ENCODE data around the gene HNRNPL. TPM values are rescaled to one million over a fixed set of nuclear protein-coding genes. Genes with fewer than 3 reads are reported as not detected.
"Not testable (repeated sequence)": the region's sequence is repeated elsewhere in the genome, so short reads cannot be mapped to it uniquely, and the experiment has no call there.

The HNRNPL gene
- total RNA-seq, 4 donors from 2014 or later, result 138 to 180 (median 169) TPM

DNA sequence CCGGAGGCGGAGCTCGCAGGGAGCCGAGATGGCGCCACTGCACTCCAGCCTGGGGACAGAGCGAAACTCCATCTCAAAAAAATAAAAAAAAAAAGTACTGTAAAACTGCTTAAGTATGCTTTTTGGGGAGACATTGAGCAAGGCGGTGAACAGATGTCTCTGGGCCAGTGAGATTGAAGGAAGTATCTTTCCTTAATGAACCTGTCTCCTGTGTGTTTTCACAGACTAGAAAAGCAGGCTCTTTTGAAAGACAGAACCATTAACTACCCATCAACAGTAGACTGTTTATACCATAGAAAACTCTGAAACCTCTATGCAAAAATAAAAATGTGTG lies 16.7 kb downstream of the HNRNPL start:
- TF ChIP-seq, protein P1, sequence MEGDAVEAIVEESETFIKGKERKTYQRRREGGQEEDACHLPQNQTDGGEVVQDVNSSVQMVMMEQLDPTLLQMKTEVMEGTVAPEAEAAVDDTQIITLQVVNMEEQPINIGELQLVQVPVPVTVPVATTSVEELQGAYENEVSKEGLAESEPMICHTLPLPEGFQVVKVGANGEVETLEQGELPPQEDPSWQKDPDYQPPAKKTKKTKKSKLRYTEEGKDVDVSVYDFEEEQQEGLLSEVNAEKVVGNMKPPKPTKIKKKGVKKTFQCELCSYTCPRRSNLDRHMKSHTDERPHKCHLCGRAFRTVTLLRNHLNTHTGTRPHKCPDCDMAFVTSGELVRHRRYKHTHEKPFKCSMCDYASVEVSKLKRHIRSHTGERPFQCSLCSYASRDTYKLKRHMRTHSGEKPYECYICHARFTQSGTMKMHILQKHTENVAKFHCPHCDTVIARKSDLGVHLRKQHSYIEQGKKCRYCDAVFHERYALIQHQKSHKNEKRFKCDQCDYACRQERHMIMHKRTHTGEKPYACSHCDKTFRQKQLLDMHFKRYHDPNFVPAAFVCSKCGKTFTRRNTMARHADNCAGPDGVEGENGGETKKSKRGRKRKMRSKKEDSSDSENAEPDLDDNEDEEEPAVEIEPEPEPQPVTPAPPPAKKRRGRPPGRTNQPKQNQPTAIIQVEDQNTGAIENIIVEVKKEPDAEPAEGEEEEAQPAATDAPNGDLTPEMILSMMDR (IDR thresholded peaks at IDR 0.05), result no peak
- ATAC-seq (ENCODE audit: low FRiP score), result no peak
- no peak for DNase-seq (ENCODE audit: low spot score)

DNA sequence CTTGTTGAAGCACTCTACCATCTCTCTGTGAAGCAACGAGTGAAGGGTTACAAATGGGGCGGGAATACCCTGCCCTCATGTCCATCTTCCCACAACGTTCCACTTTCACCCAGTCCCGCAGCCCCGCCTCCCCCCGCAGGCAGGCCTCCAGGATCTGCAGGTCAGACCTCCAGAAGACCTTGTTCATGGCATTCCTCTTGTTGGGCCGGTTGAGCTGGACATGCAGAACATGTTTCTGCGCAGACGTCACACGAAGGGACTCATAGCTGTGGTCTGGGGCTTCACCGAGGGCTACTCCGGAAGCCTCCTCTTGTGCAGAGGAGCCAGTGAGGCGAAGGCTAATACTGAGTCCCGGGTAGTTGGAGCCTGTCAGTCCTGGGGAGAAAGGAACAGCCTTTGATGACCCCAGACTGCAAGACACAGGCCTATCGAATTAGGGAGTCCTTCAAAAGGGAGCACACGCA lies 18.6 kb downstream of the HNRNPL start:
- DNase-seq (ENCODE audit: low spot score), result peak; percentile 48
- TF ChIP-seq, protein P1 (IDR thresholded peaks at IDR 0.05), result no peak
- peak; percentile 53 for ATAC-seq (ENCODE audit: low FRiP score)

DNA sequence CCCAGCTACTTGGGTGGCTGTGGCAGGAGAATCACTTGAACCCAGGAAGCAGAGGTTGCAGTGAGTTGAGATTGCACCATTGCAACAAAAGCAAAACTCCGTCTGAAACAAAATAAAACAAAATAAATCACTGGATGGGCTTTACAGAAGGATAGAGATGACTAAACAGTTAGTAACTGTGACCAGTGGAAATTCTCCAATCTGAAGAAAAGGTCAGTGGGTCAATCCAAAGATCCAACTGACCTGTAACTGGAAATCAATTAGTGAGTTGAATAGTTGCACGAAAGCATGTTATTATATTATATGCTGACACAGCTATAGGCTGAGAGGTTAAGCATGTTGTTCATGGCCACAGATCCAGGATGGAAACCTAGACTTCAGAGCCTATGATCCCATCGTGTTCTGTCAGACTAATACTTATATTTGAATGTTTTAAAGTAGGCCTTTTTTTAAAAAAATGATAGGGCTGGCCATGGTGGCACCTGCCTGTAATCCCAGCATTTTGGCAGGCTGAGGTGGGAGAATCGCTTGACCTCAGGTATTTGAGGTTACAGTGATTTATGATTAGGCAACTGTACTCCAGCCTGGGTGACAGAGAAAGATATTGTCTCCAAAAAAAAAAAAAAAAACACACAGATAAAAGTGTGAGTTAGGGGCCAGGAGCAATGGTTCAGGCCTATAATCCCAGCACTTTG lies 19.6 kb downstream of the HNRNPL start:
- TF ChIP-seq, protein P1 (IDR thresholded peaks at IDR 0.05), result no peak
- ATAC-seq (ENCODE audit: low FRiP score) (no peak), DNase-seq (ENCODE audit: low spot score) (no peak)

DNA sequence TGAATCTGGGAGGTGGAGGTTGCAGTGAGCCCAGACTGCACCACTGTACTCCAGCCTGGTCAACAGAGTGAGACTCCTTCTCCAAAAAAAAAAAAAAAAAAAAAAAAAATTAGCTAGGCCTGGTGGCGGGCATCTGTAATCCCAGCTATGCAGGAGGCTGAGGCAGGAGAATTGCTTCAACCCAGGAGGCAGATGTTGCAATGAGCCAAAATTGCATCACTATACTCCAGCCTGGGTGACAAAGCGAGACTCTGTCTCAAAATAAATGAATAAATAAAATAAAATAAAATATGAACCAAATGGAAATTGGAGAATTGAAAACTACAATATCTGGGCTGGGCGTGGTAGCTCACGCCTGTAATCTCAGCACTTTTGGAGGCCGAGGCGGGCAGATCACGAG lies 20.6 kb downstream of the HNRNPL start:
- not testable (repeated sequence) for DNase-seq (ENCODE audit: low spot score); ATAC-seq (ENCODE audit: low FRiP score)

DNA sequence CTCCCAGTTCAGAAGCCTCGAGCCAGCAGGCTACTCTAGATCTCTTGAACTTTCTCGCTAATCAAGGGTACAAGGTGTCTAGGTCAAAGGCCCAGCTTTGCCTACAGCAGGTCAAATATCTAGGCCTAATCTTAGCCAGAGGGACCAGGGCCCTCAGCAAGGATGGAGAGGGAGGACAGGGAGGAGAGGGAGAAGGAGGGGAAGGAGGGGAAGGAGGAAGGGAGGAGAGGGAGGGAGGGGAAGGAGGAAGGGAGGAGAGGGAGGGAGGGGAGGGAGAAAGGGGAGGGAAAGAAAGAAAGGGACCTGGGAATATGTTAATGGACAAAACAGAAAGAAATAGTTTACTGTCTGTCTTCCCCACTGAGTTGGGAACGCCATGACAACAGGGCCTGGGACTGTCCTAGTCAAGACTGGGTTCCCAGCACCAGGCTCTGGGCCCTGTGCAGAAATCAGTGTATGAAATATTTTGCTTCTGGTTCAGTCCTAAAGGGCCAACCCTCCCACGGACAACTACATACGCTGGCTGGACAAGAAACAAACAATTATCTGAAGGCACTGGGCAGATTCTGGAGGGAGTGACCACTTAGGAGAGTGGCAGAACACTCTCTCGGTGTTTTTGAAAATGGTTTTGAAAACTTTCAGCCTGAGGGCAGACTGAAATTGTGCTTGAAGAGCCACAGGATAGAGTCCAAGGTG lies 22.8 kb downstream of the HNRNPL start:
- TF ChIP-seq, protein P1 (IDR thresholded peaks at IDR 0.05), result no peak
- DNase-seq (ENCODE audit: low spot score) (no peak), ATAC-seq (ENCODE audit: low FRiP score) (no peak)

DNA sequence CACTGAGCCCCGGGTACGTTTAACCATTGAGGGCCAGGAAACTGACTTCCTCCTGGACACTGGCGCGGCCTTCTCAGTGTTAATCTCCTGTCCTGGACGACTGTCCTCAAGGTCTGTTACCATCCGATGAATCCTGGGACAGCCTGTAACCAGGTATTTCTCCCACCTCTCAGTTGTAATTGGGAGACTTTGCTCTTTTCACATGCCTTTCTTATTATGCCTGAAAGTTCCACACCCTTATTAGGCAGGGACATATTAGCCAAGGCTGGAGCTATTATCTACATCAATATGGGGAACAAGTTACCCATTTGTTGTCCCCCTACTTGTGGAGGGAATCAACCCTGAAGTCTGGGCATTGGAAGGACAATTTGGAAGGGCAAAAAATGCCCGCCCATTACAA lies 23.9 kb downstream of the HNRNPL start:
- ATAC-seq (ENCODE audit: low FRiP score); DNase-seq (ENCODE audit: low spot score): not testable (repeated sequence)

DNA sequence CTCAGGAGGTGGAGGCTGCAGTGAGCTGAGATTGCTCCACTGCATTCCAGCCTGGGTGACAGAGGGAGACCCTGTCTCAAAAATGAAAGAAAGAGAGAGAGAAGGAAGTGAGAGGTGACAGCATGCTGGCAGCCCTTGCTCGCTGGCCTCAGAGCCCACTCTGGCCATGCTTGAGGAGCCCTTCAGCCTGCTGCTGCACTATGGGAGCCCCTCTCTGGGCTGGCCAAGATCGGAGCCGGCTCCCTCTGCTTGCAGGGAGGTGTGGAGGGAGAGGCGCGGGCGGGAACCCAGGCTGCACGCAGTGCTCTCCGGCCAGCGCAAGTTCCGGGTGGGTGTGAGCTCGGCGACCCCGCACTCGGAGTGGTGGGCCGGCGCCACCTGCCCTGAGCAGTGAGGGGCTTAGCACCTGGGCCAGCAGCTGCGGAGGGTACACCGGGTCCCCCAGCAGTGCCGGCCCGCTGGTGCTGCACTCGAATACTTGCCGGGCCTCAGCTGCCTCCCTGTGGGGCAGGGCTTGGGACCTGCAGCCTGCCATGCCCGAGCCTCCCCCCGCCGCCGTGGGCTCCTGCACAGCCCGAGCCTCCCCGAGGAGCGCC lies 28.5 kb downstream of the HNRNPL start:
- not testable (repeated sequence) for ATAC-seq (ENCODE audit: low FRiP score); DNase-seq (ENCODE audit: low spot score)

DNA sequence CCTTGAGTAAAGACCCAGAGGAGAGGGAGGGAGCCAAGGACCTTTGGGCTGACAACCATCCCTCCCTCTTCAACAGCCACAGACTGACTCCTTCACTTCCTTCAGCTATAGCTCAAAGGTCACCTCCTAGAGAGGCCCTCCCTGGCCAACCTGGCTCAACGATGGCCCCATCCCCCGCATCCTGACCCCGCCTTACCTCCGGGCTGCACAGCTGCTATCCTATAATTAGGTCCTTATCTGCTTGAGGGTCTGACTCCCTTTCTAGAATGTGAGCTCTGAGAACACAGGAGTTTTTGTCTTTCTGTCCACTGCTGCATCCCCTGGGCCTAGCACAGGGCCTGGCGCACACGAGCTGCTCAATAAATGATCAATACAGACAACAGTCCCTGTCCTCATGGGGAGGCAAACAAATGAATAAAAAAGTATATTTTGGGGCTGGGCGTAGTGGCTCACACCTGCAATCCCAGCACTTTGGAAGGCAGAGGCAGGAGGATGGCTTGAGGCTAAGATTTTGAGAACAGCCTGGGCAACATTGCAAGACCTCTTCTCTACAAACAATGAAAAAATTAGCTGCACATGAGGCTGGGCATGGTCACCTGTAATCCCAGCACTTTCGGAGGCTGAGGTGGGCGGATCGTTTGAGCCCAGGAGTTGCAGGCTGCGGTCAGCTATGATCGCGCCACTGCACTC lies 30.4 kb downstream of the HNRNPL start:
- TF ChIP-seq, protein P1 (IDR thresholded peaks at IDR 0.05), result no peak
- ATAC-seq (ENCODE audit: low FRiP score) (no peak), DNase-seq (ENCODE audit: low spot score) (no peak)
